ENCODE data around the gene MRPL30.

GRCh38 chr2:99171377-99172140 lies 9.4 kb upstream of the MRPL30 start:
- no peak for TF ChIP-seq POLR2AphosphoS5 (IDR thresholded peaks at IDR 0.05; ENCODE audit: low read depth, low read length)
- no peak for TF ChIP-seq SIN3A (IDR thresholded peaks at IDR 0.05; ENCODE audit: borderline replicate concordance, insufficient read depth, low read length)

Data from PFSK-1 (cell line).